HG03571 (cell line): ENCODE data around the gene BST1.

ENCODE experiments used
- ATAC-seq: cut with Tn5 transposase; IDR thresholded peaks from one replicate; pipeline ENCODE4 v1.9.1; 2021; ENCODE audit not compliant: unreplicated experiment

The BST1 gene

DNA sequence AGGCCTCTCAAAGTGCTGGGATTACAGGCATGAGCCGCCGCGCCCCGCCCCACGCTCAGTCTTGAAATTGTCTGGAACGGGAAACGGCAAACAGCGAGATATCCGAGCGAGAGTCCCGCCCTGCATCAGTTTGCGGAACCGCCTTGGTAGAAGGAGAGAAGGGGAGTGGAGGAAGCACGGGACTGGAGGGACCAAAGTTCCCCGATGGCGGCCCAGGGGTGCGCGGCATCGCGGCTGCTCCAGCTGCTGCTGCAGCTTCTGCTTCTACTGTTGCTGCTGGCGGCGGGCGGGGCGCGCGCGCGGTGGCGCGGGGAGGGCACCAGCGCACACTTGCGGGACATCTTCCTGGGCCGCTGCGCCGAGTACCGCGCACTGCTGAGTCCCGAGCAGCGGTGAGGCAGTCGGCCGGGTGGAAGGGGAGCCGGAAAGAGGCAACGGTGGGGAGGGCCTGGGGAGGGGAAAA lies at the start of gene BST1:
Gene BST1, plus strand, starts transcription at position 125 of the 463 bp plus-strand sequence. Its CDS starts 80 bp downstream, at position 205.
- peak; percentile 68 for ATAC-seq

GRCh38 chr4:15653420-15653819 lies 49.4 kb upstream of the BST1 start:
- ATAC-seq: no peak

DNA sequence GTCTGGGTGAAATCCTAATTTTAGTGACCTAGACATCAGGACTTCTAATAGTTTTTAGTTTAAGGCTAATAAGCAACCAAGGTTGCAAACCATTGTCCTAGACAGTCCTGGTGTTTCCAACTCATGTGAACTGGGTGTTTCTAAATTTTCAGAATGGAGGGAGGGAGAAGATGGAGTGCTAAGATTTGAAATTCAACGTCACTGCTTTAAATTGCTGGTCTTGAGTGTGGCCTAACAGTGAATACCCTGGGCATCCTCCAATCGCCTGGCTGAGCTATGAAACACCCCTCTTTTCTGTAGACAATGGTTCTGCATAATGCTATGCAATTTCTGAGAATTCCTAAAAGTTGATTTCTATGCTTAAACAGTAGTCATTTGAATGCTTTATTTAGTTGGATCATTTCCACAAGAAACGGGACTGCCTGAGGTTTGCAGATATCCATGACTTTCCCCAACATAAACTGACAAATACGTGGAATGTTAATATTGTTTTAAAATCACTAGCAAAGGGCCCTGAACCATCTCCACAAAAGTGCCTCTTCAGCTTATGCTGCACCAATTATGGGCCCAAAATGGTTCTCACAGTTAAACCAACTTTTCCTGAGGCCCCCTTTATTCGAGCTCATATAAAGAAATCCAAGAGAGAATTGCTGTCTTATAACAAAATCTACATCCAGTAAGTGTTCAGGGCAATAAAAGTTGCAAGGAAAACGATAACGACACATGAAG lies 48.8 kb upstream of the BST1 start:
- peak; percentile 22 for ATAC-seq

DNA sequence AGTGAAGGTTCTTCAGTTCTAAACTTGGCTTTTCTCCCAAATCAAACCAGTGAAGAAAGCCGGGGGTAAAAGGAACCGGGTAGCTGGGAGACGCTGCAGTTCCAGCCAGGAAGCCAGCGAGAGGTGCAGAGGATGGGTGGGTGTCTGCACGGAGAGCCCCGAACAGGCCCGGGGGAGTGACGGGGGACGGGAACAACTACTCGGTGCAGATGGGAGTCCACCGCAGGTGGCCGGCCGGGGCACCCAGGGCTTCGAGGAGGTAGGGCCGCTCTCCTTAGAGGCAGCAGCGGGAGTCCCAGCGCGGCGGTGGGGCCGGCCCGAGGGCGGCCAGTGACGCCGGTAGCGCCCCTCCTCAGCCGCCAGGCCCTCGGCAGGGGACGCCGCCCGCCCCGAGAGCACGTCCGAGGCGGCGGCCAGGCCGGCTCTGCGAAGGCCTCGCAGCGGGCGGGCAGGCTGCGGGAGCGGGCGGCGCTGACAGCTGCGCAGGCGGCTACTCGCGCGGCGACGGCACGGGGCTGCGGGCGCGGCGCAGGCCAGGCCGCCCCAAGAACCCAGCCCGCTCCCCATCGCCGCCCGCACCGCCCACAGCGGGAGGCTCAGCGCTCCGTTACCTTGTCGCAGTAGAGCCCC lies 48.2 kb upstream of the BST1 start:
- ATAC-seq: peak; percentile 49

DNA sequence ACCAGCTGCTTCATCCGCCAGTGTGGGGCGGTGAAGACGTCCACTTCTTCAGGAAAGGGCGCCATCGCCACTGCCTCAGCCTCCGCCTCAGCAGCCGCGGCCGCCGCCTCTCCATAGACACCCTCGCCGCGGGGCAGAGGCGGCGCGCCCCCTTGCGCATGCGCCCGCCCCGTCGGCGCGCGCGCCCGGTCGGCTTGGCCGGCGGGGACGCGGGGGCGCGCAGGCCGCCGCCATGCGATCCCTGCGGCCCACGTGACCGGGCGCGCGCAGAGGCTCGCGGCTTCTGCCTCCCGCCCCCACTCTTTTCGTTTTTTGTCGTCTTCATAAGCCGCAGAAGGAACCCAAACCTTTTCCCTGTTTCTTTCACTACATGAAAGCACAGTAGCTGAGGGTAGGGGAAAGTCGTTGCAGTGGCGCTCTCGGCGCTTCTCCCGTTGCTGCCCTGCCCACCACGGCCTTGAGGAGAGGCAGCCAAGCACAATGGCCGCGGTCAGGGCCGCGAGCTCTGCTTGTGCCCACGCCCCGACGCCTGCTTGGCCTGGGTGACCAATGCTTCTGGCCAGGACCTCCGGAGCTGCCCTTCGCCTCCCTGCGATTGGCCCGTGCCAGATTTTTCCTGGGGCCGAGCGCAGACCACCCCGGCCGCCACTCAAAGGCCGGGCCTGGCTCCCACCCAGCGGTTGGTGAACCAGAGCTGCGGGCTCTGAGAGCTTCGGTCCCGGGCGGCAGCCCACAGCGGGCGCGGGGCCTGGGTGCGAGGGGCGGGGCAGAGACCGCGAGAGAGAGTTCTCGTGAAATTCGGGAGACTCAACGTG lies 47.4 kb upstream of the BST1 start, which contains the start of gene FBXL5:
Gene FBXL5, minus strand, starts transcription at position 135 of the 815 bp plus-strand sequence. Its CDS starts 70 bp downstream, at position 65.
- peak; percentile 66 for ATAC-seq

DNA sequence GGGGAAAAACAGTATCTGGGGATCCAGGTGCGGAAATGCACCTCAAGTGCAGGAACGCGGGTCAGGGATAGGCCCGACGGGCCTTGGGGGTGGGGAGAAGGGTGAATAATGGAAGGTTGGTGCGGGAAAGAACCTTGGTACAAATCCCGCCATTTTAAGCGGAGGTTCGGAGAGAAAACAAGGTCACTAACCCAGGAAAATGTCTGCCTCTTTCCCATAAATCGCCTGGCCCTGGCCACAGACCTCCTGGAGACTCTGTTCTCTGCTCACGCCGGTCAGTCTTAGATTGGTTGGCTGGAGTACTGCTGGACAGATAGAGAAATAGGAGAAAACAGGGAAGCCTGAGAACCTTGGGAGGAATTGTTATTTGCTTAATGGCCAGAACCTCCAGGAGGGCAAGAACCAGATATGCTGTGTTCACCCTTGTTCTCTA lies 46.8 kb upstream of the BST1 start:
- ATAC-seq: no peak

- no peak for ATAC-seq
Measured at GRCh38 chr4:15657366-15657765, 45.5 kb upstream of the BST1 start.

DNA sequence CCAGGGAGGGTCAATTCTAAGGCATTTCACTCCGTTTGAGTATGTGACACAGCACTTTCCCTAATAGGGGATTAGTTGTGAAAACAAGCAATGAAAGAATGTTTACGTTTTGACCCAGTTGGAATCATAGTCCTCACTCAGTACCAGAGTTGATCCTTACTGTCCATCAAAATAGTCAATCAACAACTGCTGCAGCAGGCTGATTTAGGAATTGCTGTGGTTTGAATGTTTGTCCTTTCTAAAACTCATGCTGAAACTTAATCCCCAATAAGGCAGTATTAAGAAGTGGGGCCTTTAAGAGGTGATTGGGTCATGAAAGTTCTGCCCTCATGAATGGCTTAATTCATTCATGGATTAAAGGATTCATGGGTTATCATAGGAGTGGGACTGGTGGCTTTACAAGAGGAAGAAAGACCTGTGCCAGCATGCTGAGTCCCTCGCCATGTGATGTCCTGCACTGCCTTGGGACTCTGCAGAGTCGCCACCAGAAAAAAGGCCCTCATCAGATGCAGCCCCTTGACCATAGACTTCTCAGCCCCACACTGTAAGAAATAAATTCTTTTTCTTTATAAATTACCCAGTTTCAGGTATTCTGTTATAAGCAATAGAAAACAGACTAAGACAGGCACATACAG lies 44.6 kb upstream of the BST1 start:
- no peak for ATAC-seq

GRCh38 chr4:15658781-15659180 lies 44.1 kb upstream of the BST1 start:
- ATAC-seq: no peak

DNA sequence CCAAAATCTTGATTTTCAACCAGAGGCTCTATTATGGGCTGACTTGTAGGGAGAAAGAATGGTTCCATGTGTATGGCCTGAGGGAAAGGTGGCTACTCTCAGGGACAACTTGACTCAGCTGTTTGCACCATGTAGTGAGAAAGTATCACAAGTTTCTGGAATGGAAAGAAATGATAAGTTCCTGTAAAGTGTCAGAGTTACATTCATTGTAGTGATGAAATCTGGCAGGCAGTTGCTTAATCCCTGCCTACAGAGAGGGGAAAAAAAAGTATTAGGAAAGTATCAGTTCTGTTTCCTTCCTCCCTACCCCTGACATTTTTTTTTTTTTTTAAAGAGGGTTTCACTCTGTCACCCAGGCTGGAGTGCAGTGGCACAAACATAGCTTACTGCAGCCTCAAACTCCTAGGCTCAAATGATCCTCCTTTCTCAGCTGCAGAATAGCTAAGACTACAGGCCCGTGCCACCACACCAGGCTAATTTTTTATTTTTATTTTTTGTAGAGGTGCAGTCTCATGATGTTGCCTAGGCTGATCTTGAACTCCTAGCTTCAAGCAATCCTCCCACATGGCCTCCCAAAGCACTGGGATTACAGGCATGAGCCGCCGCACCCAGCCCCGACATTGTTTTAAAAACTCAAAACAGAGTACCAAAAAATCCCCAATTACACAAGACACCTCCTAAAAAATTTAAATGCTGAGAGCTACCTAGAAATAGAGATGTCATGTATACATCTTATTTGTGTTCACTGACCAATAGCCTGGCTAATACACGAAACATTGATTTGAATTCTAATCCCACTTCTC lies 42.9 kb upstream of the BST1 start:
- no peak for ATAC-seq

DNA sequence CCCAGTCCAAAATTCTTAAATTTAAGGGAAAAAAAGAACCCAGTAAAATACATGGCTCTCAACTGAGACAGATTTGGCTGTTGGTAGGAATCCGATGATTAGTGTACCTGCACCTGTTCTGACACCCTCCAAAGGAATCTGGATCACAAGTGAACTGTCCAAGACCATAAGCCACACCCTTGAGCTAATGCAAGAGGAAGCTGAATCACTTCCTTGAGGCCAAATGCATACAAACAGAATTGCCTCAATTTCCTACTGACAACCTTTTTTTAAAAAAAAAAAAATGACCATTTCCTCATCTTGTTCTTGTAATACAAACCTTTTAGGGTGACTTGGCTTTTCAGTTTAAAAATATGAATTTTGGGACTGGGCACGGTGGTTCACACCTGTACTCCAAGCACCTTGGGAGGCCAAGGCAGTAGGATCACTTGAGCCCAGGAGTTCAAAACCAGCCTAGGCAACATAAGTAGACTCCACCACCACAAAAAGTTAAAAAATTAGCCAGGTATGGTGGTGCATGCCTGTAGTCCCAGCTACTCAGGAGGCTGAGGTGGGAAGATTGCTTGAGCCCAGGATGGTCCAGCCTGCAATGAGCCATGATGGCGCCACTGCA lies 37.0 kb upstream of the BST1 start:
- ATAC-seq: no peak

- ATAC-seq: no peak
Measured at GRCh38 chr4:15667006-15667405, 35.9 kb upstream of the BST1 start.

GRCh38 chr4:15668566-15669435 lies 34.1 kb upstream of the BST1 start:
- no peak for ATAC-seq

DNA sequence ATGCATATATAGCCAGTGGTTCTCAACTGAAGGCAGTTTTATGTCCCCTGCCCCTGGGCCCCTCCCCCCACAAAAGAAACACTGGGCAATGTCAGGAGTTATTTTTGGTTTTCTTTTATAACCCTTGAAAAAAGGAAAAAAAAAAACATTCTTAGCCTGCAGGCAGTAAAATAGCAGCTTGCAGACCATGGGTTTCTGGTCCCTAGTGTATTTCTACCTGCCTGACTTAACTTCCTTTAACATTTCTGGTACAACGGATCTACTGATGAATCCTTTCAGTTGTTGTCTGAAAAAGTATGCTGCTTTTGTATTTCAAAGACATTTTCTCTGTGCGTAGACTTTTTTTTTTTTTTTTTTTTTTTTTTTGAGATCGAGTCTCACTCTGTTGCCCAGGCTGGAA lies 32.3 kb upstream of the BST1 start:
- no peak for ATAC-seq

DNA sequence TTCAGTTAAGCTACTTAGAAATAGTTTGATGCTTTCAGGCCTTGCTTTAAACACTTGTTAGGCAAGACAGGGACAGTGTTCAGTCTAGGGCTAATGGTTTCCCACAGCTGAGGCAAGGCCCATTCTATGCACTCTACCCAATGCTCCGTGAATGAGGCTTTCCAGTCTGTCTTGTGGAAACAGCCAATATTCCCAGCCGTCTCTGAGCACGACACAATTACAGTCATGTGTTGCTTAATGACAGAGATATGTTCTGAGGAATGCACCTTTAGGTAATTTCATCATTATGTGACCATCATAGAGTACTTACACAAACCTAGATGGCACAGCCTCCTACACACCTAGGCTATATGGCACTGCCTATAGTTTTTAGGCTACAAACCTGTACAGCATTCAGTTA lies 30.8 kb upstream of the BST1 start:
- no peak for ATAC-seq

GRCh38 chr4:15673337-15673736 lies 29.5 kb upstream of the BST1 start:
- no peak for ATAC-seq

DNA sequence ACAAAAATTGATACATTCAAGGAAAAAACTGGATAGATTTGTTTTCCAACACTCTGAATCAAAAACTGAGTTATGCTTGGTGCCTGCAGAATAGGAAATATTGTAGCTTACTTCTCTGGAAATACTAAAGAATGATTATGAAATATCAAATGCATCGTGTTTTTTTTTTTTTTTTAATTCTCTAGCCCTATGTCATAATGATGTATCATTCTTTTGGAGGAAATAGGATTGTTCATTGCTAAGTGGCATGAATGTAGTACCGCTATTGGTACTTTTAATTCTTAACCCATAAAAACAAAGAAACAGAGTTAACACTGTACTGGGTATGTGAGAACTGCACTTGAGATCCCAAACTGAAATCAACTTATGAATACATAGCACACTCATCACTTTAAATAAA lies 28.8 kb upstream of the BST1 start:
- no peak for ATAC-seq

- ATAC-seq: no peak
Measured at GRCh38 chr4:15674926-15675325, 27.9 kb upstream of the BST1 start.

- ATAC-seq: no peak
Measured at GRCh38 chr4:15675356-15675755, 27.5 kb upstream of the BST1 start.
